GM21723 (cell line): Measurements from ENCODE around the gene RERG.

Experiments
- ATAC-seq: cut with Tn5 transposase; IDR thresholded peaks from one replicate; pipeline ENCODE4 v1.9.1; 2021; ENCODE audit warnings: mild to moderate bottlenecking, moderate library complexity; ENCODE audit not compliant: unreplicated experiment

The RERG gene

DNA sequence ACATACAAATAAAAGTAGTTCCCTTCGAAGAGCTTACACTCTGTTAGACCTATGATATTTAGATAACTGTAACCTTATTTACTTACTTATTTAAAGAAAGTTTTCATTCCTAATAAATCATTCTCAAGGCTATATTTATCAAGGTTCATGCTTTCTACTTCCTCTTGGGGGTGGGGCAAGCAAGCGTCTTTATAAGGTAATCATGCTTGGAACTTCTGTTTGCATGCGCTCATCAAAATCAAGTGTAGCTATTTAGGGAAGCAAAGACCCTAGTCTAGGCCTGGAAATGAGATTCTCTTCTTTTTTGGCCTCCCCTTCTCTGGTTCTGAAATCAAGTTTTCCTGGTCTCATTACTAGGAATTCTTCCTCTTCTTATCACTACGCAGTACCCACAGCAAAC is 766 bp downstream of the RERG start:
- ATAC-seq: no peak

DNA sequence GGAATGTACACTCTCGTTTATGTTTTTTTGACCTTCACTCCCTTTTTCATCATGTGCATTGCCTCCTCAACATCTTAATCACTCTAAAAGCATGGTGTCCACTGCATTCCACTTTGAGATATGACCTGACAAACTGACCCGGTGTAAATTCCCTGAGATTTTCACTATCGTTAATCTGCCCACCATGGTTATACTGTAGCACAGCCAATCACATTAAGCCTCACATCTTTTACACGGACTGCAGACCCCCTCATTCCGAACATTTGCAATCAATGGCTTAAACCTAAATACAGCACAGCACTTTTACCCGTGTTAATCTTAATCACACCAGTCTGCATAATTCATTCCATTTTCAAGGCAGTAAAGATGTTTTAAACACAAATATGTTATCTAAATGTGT is 2.4 kb downstream of the RERG start:
- no peak for ATAC-seq

DNA sequence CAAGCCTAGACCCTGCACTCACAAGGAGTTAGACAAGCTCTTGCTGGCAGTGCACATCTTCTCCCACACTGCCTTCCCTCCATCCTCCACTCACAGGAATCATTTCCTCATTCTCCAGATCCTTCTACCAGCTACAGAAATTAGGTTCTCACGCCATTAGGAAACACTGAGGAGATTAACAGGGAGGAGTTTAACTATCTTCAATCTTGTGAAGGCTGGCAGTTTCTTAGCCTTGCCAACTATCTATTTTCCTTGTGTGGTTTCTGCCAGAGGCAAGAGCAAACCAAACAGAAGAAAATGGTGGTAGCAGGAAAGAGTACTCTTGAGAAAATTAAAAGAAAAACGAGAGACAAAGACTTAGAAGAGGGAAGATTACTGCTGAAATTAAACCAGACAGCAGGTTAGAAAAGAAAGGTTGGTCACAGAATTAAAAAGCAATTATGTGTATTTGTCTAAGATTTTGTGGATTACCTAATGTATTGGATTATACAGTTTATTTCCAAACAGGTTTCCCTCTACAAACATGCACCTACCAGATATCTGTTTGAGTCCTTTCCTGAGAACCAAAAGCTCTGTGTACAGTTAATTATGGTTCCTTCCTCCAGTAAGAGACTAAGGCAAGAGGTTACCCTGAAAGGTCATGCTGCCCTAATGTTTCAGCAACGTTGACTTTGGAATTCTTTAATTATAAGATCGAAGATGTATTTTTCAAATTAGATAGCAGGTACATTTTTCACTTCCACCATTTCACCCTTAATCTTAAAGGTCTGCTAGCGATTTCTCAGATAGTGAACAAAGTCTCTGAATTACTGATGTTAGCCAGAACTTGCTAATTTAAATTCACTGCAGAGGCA is 5.0 kb downstream of the RERG start:
- ATAC-seq: no peak

DNA sequence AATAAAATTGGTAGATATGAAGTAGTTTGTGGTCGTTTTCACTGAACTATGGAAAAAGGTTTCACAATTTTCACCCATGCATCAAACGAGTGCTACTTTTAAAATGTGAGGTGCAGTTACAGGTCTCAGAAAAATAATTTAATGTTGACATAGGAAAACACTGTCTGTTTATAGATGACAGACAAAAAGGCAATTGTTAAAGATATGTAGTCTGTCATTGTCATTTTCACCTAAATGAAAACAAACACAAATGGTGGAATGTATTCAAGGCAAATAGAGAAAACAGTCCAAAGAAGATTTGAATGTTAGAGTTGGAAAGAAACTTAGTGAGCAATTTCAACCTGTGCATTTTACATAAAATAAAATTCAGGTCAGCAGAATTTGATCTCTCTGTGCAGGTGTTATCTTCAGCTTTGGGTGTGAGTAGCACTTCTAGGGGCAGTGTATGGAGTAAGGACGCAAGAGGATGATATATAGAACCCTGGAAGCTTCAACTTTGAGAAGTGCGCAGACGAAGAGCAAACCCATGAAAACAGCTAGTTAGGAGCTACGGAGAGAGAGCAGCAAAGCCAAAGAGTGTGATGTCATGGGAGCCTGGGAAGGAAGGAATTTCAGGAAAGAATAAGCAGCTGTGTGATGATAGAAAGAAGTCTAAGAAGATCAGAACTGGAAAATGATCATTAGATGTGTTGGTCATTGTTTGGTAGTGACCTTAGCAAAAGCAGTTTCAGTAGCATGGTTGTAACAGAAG is 6.2 kb downstream of the RERG start:
- ATAC-seq: no peak

DNA sequence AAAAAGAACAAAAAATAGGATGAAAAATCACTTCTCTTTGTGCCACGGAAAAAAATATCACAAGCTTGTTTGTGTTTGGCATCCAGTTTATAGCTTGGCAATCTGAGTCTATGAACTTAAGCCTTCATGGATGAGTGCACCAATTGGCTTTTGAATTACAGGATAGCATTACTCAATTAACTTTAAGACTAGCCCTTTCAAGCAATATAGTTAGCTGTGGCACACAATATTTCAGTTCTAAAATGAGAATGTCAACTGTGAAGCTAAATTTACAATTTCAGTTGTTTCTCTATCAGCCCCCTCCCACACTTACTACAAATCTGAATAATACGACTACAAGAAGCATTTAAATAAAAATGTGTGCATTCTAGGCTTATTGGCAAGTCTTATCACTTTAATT is 8.3 kb downstream of the RERG start:
- no peak for ATAC-seq

DNA sequence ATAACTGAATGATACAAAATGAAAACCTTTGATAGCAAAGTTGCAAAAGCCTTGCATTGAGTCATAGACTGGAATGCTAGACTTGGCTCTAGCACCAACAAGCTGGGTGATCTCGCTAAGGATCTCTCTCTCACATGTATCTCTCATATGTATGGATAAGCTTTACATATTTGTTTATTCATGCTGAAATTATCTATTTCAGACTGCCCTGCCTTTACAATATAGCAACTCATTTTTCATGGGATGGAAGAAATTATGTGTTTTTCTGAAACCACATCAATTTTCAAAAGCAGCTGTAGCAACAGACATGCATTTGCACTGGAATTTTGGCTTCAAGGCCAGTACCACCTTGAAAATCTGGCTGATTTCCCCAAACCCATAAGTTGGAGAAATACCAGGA is 11.4 kb downstream of the RERG start:
- no peak for ATAC-seq

DNA sequence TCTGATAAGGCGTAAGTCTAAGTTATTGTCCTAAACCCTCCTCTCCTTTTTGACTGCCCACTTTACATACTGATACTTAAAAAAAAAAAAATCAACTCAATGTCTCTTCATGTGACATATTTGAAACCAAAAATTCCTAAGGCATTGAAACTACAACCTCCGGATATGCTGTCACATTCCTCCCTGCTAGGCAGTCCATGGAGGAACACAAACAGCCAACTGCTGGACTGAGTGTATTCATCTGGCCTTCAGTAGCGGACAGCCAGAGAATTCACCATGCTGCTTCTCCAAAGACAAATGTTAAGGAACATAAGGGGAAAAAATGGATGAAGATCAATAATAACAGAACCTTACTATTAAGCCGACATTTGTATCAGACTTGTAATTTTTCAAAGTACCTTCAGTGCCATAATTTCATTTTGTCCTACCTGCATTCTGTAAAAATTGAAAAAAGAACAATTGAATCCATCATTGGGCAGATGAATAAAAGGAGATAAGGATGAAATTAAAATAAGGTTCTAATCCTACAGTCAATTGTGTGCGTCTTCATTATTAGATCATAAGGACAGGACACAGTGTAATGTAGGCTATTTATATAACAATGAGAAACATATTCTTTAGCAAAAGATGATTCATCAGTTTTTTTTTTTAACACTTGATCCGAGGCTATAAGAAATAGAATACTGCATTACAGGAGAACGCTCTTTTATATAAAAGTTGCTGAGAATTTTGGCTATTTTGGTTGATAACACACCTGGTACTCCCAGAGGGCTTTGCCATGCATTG is 12.2 kb downstream of the RERG start:
- no peak for ATAC-seq

DNA sequence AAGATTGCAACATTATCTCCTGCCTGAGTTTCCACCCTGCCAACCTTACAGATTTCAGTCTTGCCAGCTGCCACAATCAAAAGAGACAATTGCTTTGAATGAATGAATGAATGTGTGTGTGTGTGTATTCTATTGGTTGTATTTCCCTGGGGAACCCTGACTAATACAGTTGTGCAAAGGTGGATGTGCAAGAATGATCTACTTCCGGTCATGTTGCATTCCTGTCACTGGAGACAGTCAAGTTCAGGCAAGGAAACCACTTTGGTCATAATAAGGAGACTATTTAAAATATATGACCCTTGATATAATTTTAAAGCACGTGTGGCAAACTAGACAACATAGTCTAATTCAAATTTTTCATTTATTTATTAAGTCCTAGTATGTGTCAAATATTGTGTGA is 13.1 kb downstream of the RERG start:
- ATAC-seq: no peak

DNA sequence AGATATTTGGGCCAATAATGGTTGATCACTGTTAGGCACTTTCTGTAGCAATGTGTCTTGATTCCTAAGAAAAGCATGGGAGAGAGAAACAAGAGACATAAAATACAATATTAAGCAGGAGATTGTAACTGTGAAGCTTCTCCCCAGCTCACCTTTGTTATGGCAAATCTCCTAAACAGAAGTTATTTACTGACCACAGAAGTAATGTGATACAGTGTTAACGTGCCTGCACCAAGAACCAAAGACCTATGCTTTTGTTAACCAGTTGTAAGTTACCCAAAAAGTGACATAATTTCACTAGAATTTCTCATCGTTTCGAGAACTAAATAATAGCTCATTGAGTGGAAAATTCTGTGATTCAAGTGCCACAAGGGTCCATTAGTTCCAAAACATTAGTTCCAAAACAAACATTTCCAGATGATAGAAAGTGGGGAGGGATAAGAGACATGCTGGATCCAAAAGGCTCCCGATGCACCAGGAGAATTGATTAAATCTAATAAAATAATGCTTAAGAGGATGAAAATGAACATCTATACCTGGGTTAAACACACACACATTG is 14.3 kb downstream of the RERG start:
- ATAC-seq: no peak

DNA sequence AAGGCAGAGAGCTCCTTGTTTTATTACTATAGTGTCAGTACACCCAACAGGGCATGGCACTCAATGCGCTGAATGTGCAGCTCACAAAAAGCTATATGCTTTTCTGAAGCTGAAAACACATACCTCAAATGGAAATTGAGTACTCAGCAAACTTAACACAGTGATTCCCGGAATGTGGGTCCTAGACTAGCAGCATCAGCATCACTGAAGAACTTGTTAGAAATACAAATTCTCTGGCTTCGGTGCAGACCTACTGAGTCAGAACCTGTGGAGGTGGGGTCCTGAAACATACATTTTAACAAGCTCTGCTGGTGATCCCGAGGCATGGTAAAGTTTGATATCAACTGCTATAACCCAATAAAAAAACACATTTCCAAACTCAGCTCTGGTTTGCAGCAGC is 14.9 kb downstream of the RERG start:
- no peak for ATAC-seq

DNA sequence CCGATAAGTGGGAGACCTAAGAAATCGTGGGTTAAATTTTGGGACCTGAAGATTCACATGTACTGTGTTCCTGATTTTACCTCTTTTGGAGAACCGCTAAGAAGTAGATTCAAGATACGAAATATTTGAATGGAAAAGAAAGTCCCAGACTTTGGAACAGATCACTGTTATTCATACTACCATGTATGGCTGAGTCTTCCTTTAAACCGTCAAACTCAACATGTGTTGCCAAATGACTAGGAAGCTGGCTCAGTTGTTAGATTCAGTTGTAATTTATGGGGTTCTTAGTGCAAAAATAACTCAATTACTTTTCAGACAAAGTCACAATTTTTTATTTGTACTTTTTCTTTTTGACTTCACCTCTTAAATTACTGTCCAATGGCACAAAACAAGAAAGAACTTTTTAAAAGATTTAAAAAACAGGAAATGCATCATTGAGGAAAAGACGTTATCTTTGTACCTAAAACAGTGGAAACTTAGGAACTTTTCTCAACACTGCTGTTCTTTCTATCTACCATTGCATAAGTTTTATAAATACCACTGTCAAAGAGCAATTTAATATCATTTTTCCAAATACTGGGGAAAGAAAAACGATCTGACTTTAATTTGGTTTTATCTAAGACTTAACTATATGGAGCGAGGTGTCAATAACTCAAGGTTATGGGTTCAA is 15.7 kb downstream of the RERG start:
- no peak for ATAC-seq

DNA sequence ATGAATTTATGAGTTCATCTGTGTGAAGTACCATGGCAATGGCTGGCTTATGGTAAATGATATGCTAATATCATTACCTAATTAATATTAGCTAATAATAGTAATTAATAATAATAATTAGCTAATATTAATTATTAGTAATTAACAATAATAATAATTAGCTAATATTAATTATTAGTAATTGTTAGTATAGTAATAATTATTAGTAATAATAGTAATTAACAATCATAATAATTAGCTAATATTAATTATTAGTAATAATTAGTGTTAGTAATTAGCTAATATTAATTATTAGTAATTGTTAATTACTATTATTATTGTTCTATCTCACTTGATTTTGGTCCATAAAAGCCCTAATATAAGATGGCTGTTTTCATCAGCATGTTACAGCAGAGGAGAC is 19.8 kb downstream of the RERG start:
- ATAC-seq: no peak

DNA sequence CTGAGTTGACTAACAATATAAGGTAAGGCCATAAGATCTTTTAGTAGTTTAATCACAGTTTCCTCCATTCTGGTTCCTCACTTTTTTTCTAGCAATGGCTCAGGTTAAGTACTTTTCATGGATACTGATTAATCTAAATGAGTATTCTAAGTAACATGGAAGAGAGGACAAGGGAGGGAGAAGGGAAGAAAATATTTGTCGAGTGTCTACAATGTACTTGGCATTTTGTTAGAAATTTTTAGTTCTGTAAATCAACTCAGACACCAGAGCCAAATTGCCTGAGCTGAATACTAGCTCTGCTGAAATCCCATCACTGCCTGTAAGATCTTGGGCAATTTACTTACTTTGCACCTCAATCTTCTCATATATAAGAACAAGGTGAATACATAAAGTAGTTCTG is 20.2 kb downstream of the RERG start:
- ATAC-seq: no peak

DNA sequence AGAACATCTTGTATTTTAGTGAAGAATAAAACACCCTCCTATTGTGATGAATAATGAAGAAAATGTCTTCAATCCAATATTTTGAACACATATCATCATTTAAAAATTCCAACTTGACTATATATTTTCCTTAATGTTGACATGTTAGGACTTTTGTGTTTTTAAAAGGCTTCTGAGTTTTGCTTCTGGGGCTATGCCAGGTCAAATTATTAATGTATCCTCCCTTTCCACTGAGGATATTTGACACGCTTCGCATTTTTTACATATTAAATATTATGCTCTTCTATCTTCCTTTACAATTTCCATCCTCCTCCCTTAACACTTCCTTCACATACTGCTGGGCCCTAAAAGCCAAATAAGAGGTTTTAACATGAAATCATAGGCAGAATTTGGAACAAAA is 20.6 kb downstream of the RERG start:
- no peak for ATAC-seq

DNA sequence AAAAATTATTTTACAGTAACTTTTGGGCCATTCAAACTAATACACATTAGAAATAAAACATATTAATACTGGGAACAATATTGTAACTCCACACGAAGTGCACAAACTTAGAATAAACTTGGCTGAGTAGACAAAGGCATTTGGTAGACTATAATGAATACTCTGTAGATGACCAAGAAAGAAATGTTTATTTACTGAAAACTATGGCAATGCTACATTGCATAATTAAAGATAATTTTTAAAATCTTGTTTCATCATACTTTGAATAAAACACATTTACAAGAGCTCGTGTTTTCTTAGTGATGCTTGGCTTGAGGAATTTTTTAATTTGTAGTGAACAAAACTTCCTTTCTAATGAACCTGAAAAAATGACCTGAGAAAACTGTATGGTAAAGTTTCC is 21.3 kb downstream of the RERG start:
- no peak for ATAC-seq

DNA sequence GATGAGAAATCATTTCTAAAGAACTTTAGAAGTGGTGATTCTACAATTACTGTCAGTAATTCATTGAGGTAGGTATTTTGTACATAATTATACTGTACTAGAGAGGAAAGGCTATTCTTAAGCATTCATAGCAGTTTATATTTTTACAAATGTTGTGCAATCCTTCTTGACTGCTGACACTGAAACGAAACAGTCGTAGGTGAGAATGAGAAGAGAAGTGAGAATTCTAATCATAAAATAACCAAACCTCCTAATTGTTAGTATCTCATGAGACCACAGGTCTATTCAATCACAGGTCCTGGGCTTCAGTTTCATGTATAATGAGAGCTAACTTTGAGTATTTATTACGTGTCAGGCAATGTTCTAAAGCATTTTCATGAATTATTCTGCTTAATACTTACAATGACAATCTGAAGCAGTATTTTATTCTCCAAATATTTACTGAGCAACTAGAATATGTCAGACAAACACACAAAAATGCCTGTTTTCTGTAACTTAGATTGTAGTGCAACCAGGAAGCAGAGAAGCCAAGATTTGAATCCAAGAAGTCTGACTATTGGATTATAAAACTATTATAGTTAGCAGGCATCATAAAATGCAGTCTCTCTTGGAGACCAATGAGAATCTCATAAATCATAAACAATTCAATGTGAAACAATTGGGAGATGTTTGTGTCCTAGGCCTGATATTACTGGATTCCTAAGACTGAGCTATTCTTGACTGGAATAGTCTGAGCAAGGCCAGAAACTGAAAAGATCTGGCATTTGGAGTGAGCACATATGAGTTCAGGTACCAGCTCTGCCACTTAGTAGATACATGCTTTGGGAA is 24.3 kb downstream of the RERG start:
- no peak for ATAC-seq

DNA sequence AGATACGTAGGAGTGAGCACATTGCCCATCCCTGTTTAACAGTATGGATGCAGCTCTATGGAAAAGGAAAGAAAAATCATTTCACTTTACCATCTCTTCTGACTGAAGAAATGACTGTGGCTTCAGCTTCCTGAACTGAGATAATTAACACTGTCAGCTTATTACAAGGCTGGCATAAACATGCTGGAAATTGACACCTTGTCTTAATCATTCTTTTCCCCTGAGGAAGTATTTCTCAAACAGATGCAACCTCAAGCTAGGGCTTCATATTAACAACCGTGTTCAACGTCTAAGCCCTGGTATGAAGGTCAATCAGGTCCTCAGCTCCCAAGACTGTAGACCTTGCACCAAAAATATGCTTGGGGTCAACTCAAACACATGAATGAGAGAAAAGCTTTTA is 25.0 kb downstream of the RERG start:
- ATAC-seq: no peak

DNA sequence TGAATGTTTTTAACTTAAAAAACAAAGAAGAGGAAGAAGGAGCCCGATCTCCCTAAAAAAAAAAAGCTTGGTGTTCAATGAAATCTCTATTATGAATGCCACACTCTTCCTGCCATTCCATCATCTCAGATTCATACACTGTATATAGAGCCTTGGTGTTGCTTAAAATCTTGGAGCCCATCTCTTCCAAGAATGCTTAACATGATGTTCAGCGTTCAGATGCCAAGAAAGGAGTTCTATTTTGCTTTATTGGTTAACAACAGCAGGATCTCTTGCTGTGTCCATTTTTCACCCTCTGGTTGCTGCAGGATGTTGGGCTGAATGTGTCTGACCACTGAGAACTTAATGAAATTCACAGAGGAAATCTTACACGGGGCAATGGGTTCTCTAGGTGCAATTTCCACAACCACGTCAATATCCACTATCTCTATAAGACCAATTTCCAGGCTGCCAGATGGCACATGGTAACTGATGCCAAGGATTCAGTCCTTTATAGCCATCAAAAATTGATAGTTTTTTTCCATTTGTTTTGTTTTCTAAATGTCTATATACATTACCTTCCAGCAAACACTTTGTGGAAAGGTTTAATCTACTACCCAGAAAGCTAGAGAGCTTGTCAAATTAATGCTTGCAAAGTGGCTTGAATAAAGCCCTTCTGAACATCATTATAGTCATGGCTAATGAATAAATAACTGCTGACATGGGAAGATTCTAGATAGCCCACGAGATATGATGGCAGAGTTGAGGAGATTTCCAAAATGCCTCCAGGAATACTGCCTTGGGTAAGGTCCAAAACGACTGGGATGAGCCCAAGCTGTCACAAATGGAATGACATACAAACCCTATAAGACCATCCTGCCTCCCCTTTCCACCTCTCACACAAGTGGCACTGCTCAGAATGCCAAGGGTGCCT is 26.5 kb downstream of the RERG start:
- ATAC-seq: no peak

DNA sequence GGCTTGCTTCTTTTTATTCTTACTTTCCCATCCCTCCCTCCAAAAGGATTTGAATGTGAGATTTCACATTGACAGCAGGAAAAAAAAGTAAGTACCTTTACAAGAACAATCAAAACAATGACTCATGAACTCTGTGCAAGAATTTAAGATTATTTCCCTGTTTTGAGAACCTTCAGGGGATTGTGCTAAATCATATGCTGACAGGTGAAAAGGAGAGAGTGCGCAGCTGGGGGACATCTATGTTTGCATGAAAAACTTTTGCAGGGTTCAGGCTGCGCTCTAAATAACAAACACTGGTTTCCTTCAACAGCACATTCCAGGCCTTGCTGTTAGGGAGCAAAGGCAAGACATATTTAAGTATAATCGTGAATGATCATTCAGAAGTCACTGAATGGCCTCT is 27.3 kb downstream of the RERG start:
- ATAC-seq: no peak
